Neural progenitor cell (in vitro differentiated cells): ENCODE results near the gene ZNF18. TPM values are rescaled to one million over a fixed set of nuclear protein-coding genes. Genes with fewer than 3 reads are reported as not detected.

Source experiments
- DNase-seq: peaks from one replicate; pipeline ENCODE4 v3.0.0-alpha.2; 2016; ENCODE audit warnings: low spot score
- H2AFZ ChIP-seq: fragments of 200-600 bp; sonication (generic); replicated peaks from 2 replicates; pipeline ENCODE4 v1.6.1; 2016; ENCODE audit warnings: antibody characterized with exemption
- H3F3A ChIP-seq: fragments of 200-600 bp; sonication (generic); 2 replicates; pipeline ENCODE4 v1.6.1; 2016; ENCODE audit warnings: antibody characterized with exemption, low read depth
- H3K27ac ChIP-seq: fragments of 200-600 bp; sonication (generic); 2 replicates; pipeline ENCODE4 v1.5.1; 2016; ENCODE audit warnings: mild to moderate bottlenecking
- H3K27me3 ChIP-seq: fragments of 200-600 bp; sonication (generic); 2 replicates; pipeline ENCODE4 v1.6.1; 2016; ENCODE audit warnings: mild to moderate bottlenecking, moderate library complexity
- H3K36me3 ChIP-seq: fragments of 200-600 bp; sonication (generic); 2 replicates; pipeline ENCODE4 v1.5.1; 2016
- H3K4me1 ChIP-seq: fragments of 200-600 bp; sonication (generic); 2 replicates; pipeline ENCODE4 v1.6.1; 2016; ENCODE audit warnings: mixed run types
- H3K4me2 ChIP-seq: fragments of 200-600 bp; sonication (generic); 2 replicates; pipeline ENCODE4 v1.6.1; 2016
- H3K4me3 ChIP-seq: fragments of 200-600 bp; sonication (generic); 2 replicates; pipeline ENCODE4 v1.5.1; 2016
- H3K79me2 ChIP-seq: fragments of 200-600 bp; sonication (generic); 2 replicates; pipeline ENCODE4 v1.6.1; 2016; ENCODE audit warnings: low read depth
- H3K9ac ChIP-seq: fragments of 200-600 bp; sonication (generic); 2 replicates; pipeline ENCODE4 v1.6.1; 2016
- H3K9me3 ChIP-seq: fragments of 200-600 bp; sonication (generic); 2 replicates; pipeline ENCODE4 v1.5.1; 2016; ENCODE audit warnings: low read depth
- H4K20me1 ChIP-seq: fragments of 200-600 bp; sonication (generic); 2 replicates; pipeline ENCODE4 v1.6.1; 2016; ENCODE audit warnings: low read depth
- H3K27ac Mint-ChIP-seq: 3 replicates; pipeline ENCODE4 v1.8.0; 2021; ENCODE audit warnings: mixed read lengths
- H3K27me3 Mint-ChIP-seq: 2 replicates; pipeline ENCODE4 v1.8.0; 2022; ENCODE audit warnings: low read depth, mild to moderate bottlenecking, inconsistent platforms, moderate library complexity, mixed read lengths; ENCODE audit not compliant: insufficient read depth
- H3K36me3 Mint-ChIP-seq: 3 replicates; pipeline ENCODE4 v1.8.0; 2021; ENCODE audit warnings: mixed read lengths
- H3K4me1 Mint-ChIP-seq: 3 replicates; pipeline ENCODE4 v1.8.0; 2021; ENCODE audit warnings: mixed read lengths
- H3K4me3 Mint-ChIP-seq: 3 replicates; pipeline ENCODE4 v1.8.0; 2021; ENCODE audit warnings: mild to moderate bottlenecking, moderate library complexity, mixed read lengths
- H3K9me3 Mint-ChIP-seq: 3 replicates; pipeline ENCODE4 v1.8.0; 2020; ENCODE audit warnings: mixed read lengths
- CTCF ChIP-seq: fragments of 200-600 bp; sonication (generic); IDR thresholded peaks from 2 replicates; pipeline ENCODE4 v1.5.1; 2017; ENCODE audit warnings: antibody characterized with exemption, mild to moderate bottlenecking
- EZH2 ChIP-seq: fragments of 200-600 bp; sonication (generic); IDR thresholded peaks from 2 replicates; pipeline ENCODE4 v1.6.1; 2017; ENCODE audit warnings: antibody characterized with exemption, mild to moderate bottlenecking, moderate library complexity
- EZH2phosphoT487 ChIP-seq: fragments of 200-600 bp; sonication (generic); IDR thresholded peaks from 2 replicates; pipeline ENCODE4 v1.6.1; 2017; ENCODE audit warnings: antibody characterized with exemption
- small RNA-seq: library from RNA; depleted of rRNA; stranded (forward); fragments of <200 nt; gene quantifications from one replicate; pipeline ENCODE3, GENCODE V24; 2015
- total RNA-seq: library from RNA; depleted of rRNA; stranded (reverse); fragments of >200 nt; gene quantifications from 2 replicates; pipeline ENCODE4 v1.2.3, GENCODE V29; 2015; ENCODE audit warnings: low replicate concordance

ZNF18 gene
- total RNA-seq, 1 donor from 2014 or later = 15.9 TPM

- no peaks in the 10 kb centered on the region for H3K4me1 Mint-ChIP-seq
- H3K4me3 Mint-ChIP-seq = no peak overlapping the region
- Histone ChIP-seq H3K9ac (no peak overlapping the region), H3K36me3 (no peaks in the 10 kb centered on the region), H3F3A (no peaks in the 10 kb centered on the region), H2AFZ (peak overlapping the region; percentile 28), H3K9me3 (no peaks in the 10 kb centered on the region), H3K4me3 (no peak overlapping the region), H3K79me2 (no peaks in the 10 kb centered on the region), H4K20me1 (no peaks in the 10 kb centered on the region), H3K4me2 (no peak overlapping the region), H3K4me1 (no peaks in the 10 kb centered on the region), H3K27me3 (no peaks in the 10 kb centered on the region), H3K27ac (no peak overlapping the region)
- DNase-seq = peak; percentile 69
- no peak overlapping the region for H3K27ac Mint-ChIP-seq
- H3K27me3 Mint-ChIP-seq = peaks cover 10% of the 10 kb centered on the region
- TF ChIP-seq EZH2 = no peak
- TF ChIP-seq CTCF = peak; percentile 99
- H3K36me3 Mint-ChIP-seq = no peaks in the 10 kb centered on the region
- no peaks in the 10 kb centered on the region for H3K9me3 Mint-ChIP-seq
Measured at GRCh38 chr17:11935734-11936406, 61.4 kb downstream of the ZNF18 start.

- no peaks in the 10 kb centered on the region for H3K36me3 ChIP-seq
- no peaks in the 10 kb centered on the region for H3K9me3 ChIP-seq
- H3K79me2 ChIP-seq = no peaks in the 10 kb centered on the region
- Mint-ChIP-seq H3K27me3 (peaks cover 7% of the 10 kb centered on the region), H3K27ac (no peak overlapping the region), H3K9me3 (no peaks in the 10 kb centered on the region), H3K4me1 (no peaks in the 10 kb centered on the region), H3K4me3 (no peak overlapping the region), H3K36me3 (no peaks in the 10 kb centered on the region)
- H3K27ac ChIP-seq = no peak overlapping the region
- H3F3A ChIP-seq = no peaks in the 10 kb centered on the region
- TF ChIP-seq CTCF = no peak
- TF ChIP-seq EZH2phosphoT487 = no peak
- no peak for TF ChIP-seq EZH2
- no peaks in the 10 kb centered on the region for H3K4me1 ChIP-seq
- no peak overlapping the region for H2AFZ ChIP-seq
- H3K27me3 ChIP-seq = no peaks in the 10 kb centered on the region
- no peak overlapping the region for H3K4me2 ChIP-seq
- H3K9ac ChIP-seq = no peak overlapping the region
- H3K4me3 ChIP-seq = no peak overlapping the region
- H4K20me1 ChIP-seq = no peaks in the 10 kb centered on the region
- no peak for DNase-seq
Measured at GRCh38 chr17:11932337-11932898, 64.9 kb downstream of the ZNF18 start.

- H3K4me2 ChIP-seq = no peak overlapping the region
- H3K36me3 Mint-ChIP-seq = no peaks in the 10 kb centered on the region
- no peaks in the 10 kb centered on the region for H3K79me2 ChIP-seq
- no peaks in the 10 kb centered on the region for H3K27me3 ChIP-seq
- H3K27ac Mint-ChIP-seq = no peak overlapping the region
- H4K20me1 ChIP-seq = no peaks in the 10 kb centered on the region
- TF ChIP-seq CTCF (no peak), EZH2phosphoT487 (no peak), EZH2 (no peak)
- no peak for DNase-seq
- H3K9me3 ChIP-seq = no peaks in the 10 kb centered on the region
- H3K4me3 ChIP-seq = no peak overlapping the region
- H3F3A ChIP-seq = no peaks in the 10 kb centered on the region
- H3K9me3 Mint-ChIP-seq = peaks cover 2% of the 10 kb centered on the region
- H3K36me3 ChIP-seq = no peaks in the 10 kb centered on the region
- no peak overlapping the region for H2AFZ ChIP-seq
- peaks cover 11% of the 10 kb centered on the region for H3K4me1 Mint-ChIP-seq
- H3K4me3 Mint-ChIP-seq = no peak overlapping the region
- H3K4me1 ChIP-seq = peaks cover 9% of the 10 kb centered on the region
- no peak overlapping the region for H3K9ac ChIP-seq
- peaks cover 9% of the 10 kb centered on the region for H3K27me3 Mint-ChIP-seq
- H3K27ac ChIP-seq = no peak overlapping the region
Measured at GRCh38 chr17:11928436-11928835, 68.8 kb downstream of the ZNF18 start.

Small RNA genes within 50 kb of the gene (small RNA-seq; reads per million reads assigned to genes)
- not detected for gene RNU11-2P

Other genes with a start within 250 kb of the ZNF18 start
- 57.0 and 61.9 TPM in 2 replicates for gene MAP2K4, start 23.4 kb upstream of the ZNF18 start, total RNA-seq